Psoas muscle (tissue), 8 donors: ENCODE results near the gene MRPL42. TPM values are rescaled to one million over a fixed set of nuclear protein-coding genes. Genes with fewer than 3 reads are reported as not detected.

Experiments
- ATAC-seq, 4 donors: fragments of 200-7000 bp; cut with Tn5 transposase; one replicate each; pipeline ENCODE4 v1.9.1; 2020; ENCODE audit warnings: moderate library complexity in 3 of 4, mild to moderate bottlenecking in 2 of 4
- DNase-seq, 2 donors: peaks; one replicate each; pipeline ENCODE4 v3.0.0-alpha.2; 2020
- H3K27ac ChIP-seq: fragments of 200-600 bp; one replicate; pipeline ENCODE4 v1.8.0; 2022
- H3K27me3 ChIP-seq, 3 donors: fragments of 200-600 bp in 1 of 3; one replicate each; pipeline versions ENCODE4 v1.6.1 to v1.8.0; 2013 to 2022; ENCODE audit warnings: low read length in 2 of 3, mild to moderate bottlenecking in 2 of 3, moderate library complexity in 1 of 3; ENCODE audit not compliant: insufficient read depth in 3 of 3
- H3K36me3 ChIP-seq, 2 donors: fragments of 200-600 bp in 1 of 2; one replicate each; pipeline versions ENCODE4 v1.6.1 to v1.8.0; 2013 to 2022; ENCODE audit warnings: low read depth in 1 of 2, mild to moderate bottlenecking in 1 of 2, moderate library complexity in 1 of 2; ENCODE audit not compliant: insufficient read depth in 1 of 2
- H3K4me1 ChIP-seq: fragments of 200-600 bp; one replicate; pipeline ENCODE4 v1.8.0; 2022
- H3K4me3 ChIP-seq: fragments of 200-600 bp; one replicate; pipeline ENCODE4 v1.8.0; 2022; ENCODE audit warnings: mild to moderate bottlenecking
- H3K9me3 ChIP-seq: fragments of 200-600 bp; one replicate; pipeline ENCODE4 v1.8.0; 2022
- WGBS, 3 donors: extraction: QIAGEN DNeasy Blood & Tissue Kit; methylation state at CpG; one replicate each; pipeline versions ENCODE4 v1.1.6 to v1.1.7; 2013; 5-methylcytosine and 5-hydroxymethylcytosine counted together
- intact Hi-C, 2 donors: fragments of 100-400 bp; cut with DNase I; formaldehyde crosslinking; loops; one replicate each; pipeline versions ENCODE4 v1.11.0 to v1.14.2; 2022
- polyA plus RNA-seq, 3 donors: library from polyadenylated mRNA; stranded (reverse); fragments of 200-250 nt; gene quantifications; one replicate each; pipeline ENCODE4 v1.2.3, GENCODE V29; 2013
- total RNA-seq, 4 donors: library from RNA; stranded (reverse); fragmentation: NEBNext Ultra II Directional in 2 of 4; extraction: Animal tissue kit (Norgen Biotek cat#: 25700) in 2 of 4; gene quantifications; one replicate each; pipeline versions ENCODE4 v1.2.1 to v1.2.4, GENCODE V29; 2021 to 2023
- TF ChIP-seq, protein P1 (sequence below): fragments of 200-600 bp; IDR thresholded peaks from one replicate; pipeline ENCODE4 v1.8.0; 2022; ENCODE audit warnings: antibody characterized with exemption
- donor health status: healthy with polysubstance abuse.
- donor health status: DM: no; HTN: no; CAD: no; lungs with moderate emphysema.
- donor health status: Bipolar disorder and iron deficiency.
- donor health status: healthy.
- donor health status: DM: yes; HTN: yes; CAD: no.
- donor health status: DM: no; HTN: no; CAD: no.
- donor health status: DM: no; HTN: no; CAD: no.
- donor health status: DM: yes; HTN: yes; CAD: no.

MRPL42 gene
- total and polyA plus RNA-seq, 7 donors, result 22.7 to 48.3 (median 27.5) TPM

DNA sequence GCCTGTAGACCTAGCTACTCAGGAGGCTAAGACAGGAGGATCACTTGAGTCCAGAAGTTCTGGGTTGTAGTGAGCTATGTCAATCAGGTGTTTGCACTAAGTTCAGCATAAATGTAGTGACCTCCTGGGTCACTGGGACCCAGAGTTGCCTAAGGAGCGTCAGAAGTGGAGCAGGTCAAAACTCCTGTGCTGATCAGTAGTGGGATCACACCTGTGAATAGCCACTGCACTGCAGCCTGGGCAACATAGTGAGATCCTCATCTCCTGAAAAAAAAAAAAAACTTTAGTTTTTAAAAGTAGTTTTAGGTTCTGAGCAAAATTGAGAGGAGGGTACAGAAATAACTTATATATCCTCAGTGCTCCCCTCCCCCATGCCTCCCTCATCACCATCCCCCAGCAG lies 42.2 kb downstream of the MRPL42 start:
- DNase-seq (no peak), ATAC-seq (no peak)
- Histone ChIP-seq H3K4me1 (no peaks in the 10 kb centered on the region), H3K36me3 (peaks cover 0 to 13% of the 10 kb centered on the region in 2 donors), H3K9me3 (no peaks in the 10 kb centered on the region), H3K27ac (no peak overlapping the region), H3K27me3 (no peaks in the 10 kb centered on the region), H3K4me3 (no peak overlapping the region)
- intact Hi-C loops, result loop anchor here (10.0 kb wide), 2 partner anchors 235 to 255 kb away; no protein-coding TSS in a partner anchor
- WGBS, 3 donors, result 93 to 100% (median 100%) methylated on average over 1 of the region's 1 CpG
- TF ChIP-seq, protein P1, sequence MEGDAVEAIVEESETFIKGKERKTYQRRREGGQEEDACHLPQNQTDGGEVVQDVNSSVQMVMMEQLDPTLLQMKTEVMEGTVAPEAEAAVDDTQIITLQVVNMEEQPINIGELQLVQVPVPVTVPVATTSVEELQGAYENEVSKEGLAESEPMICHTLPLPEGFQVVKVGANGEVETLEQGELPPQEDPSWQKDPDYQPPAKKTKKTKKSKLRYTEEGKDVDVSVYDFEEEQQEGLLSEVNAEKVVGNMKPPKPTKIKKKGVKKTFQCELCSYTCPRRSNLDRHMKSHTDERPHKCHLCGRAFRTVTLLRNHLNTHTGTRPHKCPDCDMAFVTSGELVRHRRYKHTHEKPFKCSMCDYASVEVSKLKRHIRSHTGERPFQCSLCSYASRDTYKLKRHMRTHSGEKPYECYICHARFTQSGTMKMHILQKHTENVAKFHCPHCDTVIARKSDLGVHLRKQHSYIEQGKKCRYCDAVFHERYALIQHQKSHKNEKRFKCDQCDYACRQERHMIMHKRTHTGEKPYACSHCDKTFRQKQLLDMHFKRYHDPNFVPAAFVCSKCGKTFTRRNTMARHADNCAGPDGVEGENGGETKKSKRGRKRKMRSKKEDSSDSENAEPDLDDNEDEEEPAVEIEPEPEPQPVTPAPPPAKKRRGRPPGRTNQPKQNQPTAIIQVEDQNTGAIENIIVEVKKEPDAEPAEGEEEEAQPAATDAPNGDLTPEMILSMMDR, result no peak

DNA sequence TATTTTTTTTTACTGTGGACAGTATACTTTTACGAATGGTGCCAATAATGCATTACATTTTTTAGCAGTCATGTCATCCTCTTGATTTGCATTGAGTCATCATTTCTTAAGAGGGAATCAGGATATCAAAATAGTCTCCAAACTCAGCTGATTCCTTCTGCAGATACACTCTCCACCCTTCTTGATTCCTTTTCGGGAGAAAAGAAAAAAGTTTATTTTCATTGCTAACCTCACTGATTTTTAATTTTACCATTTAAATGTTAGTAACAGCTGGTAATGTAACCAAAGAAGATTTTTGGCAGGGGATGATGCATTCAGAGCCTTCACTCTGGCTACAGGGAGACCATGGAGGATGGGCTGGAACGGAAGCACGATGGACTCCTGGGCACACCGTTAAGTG lies 47.5 kb downstream of the MRPL42 start:
- peak in 1 of 4 donors; percentile 49 for ATAC-seq
- no peak overlapping the region for H3K27ac ChIP-seq
- TF ChIP-seq, protein P1, result no peak
- no peak overlapping the region for H3K4me3 ChIP-seq
- no peaks in the 10 kb centered on the region for H3K4me1 ChIP-seq
- DNase-seq, result no peak
- no peaks in the 10 kb centered on the region for H3K27me3 ChIP-seq
- intact Hi-C loops, result no loop called here
- 22 to 38% (median 25%) methylated on average over 5 of the region's 5 CpGs for WGBS, 3 donors
- peaks cover 0 to 7% of the 10 kb centered on the region in 2 donors for H3K36me3 ChIP-seq
- no peaks in the 10 kb centered on the region for H3K9me3 ChIP-seq

DNA sequence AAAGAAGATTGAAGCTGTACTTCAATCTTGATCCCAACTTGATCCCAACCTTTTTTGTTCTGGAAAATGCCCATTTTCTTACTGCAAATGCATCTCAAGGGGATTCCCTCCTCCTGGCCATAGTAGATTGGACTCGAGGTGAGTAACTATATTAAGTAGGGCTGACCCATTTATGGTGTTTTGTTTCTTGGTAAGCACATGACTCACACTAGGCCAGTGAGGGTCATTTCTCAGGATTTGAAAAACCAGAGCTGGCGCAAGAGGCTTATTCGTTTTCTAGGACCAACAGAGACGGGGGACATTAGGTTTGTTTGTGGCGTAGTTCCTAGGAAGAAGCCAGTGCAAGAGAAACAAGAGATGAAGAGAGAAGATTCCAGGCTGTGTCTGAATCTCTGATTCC lies 51.4 kb downstream of the MRPL42 start:
- intact Hi-C loops, result no loop called here

DNA sequence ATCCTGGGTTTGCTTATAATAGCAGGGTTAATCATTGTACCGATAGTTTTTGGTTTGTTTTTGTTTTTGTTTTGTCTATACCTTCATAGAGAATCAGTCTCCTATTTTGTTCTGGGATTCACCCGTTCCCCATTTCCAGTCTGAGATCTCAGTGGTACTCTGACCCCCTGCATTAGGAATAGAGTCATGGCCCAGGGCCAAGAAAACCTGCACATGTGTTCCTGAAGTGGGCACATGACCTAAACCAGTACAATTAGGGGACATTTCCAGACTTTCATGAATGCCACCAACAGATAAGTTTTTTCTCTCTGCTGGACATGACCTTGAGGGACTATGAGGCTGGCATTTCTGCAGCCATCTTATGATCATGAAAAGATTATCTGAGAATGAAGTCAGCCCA lies 52.5 kb downstream of the MRPL42 start:
- Histone ChIP-seq H3K27ac (no peak overlapping the region), H3K9me3 (no peaks in the 10 kb centered on the region), H3K36me3 (no peaks in the 10 kb centered on the region), H3K4me3 (no peak overlapping the region), H3K27me3 (no peaks in the 10 kb centered on the region), H3K4me1 (peaks cover 9% of the 10 kb centered on the region)
- intact Hi-C loops, result no loop called here
- ATAC-seq, result no peak
- no peak for DNase-seq
- TF ChIP-seq, protein P1, result no peak
- 76 to 87% (median 79%) methylated on average over 2 of the region's 2 CpGs for WGBS, 3 donors

More for the DNA sequence above, 51.4 kb downstream of the MRPL42 start:
- Histone ChIP-seq H3K4me1 (no peaks in the 10 kb centered on the region), H3K27me3 (no peaks in the 10 kb centered on the region), H3K27ac (no peak overlapping the region), H3K36me3 (no peaks in the 10 kb centered on the region), H3K9me3 (no peaks in the 10 kb centered on the region), H3K4me3 (no peak overlapping the region)
- WGBS, 3 donors, result 71 to 79% (median 74%) methylated on average over 5 of the region's 5 CpGs
- no peak for DNase-seq
- ATAC-seq, result peak in 1 of 4 donors; percentile 42
- TF ChIP-seq, protein P1, result no peak

DNA sequence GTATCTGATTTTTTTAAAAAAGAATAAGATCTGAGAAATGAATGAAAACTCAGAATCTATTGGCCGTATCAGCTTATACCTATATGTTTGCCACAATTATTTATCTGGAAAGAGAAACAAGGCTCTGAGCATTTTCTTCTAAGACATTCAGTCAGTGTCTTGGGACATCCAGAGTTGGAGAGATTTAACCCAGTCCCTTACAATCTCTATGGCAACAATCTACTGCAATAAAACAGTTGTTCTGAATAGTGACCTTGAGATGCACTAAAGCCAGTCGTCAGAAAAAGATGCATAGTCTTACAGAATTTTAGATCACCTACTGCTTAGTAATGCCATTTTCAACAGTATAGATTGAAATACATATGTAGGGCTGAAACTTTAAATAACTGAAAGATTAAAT lies 53.1 kb downstream of the MRPL42 start:
- TF ChIP-seq, protein P1, result no peak
- ATAC-seq, result no peak
- no peak for DNase-seq
- WGBS, 3 donors, result 57 to 72% (median 63%) methylated on average over 2 of the region's 2 CpGs
- no peak overlapping the region for H3K4me3 ChIP-seq
- no peak overlapping the region for H3K27ac ChIP-seq
- no peaks in the 10 kb centered on the region for H3K36me3 ChIP-seq
- H3K27me3 ChIP-seq, result no peaks in the 10 kb centered on the region
- H3K4me1 ChIP-seq, result peaks cover 9% of the 10 kb centered on the region
- no peaks in the 10 kb centered on the region for H3K9me3 ChIP-seq
- intact Hi-C loops, result no loop called here
